ENCODE data around the gene HLX.

HLX gene

GRCh38 chr1:220886470-220887201 is 7.4 kb downstream of the HLX start:
- no peak overlapping the region for H3K27ac ChIP-seq
- H3K4me3 ChIP-seq (ENCODE audit: low read depth in 1 of 2, low read length in 1 of 2) = peak overlapping the region in 1 of 2 experiments; percentile 28
- H3K9me3 ChIP-seq = peaks cover 4% of the 10 kb centered on the region
- H3K27me3 ChIP-seq = peaks cover 56% of the 10 kb centered on the region
- H3K4me1 ChIP-seq (ENCODE audit: control insufficient read depth in 1 of 2, insufficient read depth in 1 of 2, low read depth in 1 of 2, low read length in 1 of 2) = peaks cover 63 to 67% of the 10 kb centered on the region in 2 experiments
- peaks cover 53% of the 10 kb centered on the region for H3K36me3 ChIP-seq
- TF ChIP-seq, protein P1, sequence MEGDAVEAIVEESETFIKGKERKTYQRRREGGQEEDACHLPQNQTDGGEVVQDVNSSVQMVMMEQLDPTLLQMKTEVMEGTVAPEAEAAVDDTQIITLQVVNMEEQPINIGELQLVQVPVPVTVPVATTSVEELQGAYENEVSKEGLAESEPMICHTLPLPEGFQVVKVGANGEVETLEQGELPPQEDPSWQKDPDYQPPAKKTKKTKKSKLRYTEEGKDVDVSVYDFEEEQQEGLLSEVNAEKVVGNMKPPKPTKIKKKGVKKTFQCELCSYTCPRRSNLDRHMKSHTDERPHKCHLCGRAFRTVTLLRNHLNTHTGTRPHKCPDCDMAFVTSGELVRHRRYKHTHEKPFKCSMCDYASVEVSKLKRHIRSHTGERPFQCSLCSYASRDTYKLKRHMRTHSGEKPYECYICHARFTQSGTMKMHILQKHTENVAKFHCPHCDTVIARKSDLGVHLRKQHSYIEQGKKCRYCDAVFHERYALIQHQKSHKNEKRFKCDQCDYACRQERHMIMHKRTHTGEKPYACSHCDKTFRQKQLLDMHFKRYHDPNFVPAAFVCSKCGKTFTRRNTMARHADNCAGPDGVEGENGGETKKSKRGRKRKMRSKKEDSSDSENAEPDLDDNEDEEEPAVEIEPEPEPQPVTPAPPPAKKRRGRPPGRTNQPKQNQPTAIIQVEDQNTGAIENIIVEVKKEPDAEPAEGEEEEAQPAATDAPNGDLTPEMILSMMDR (IDR thresholded peaks at IDR 0.05) = no peak

DNA sequence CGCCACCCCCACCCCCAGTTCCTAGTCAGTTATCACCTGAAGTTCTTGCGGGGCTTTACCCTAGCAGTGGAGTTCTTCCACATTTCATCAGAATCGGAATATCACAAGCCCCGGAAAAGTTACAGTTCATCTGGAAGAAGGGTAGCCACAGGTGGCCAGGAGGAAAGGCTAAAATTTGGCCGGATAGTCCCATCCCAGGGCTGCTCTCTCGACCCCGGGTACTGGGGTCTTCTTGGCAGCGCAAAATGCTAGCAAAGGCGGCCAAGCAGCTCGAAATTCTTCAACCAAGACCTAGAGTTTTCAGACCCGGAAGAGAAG is 7.9 kb downstream of the HLX start:
- TF ChIP-seq, protein P1 (IDR thresholded peaks at IDR 0.05) = no peak
- Histone ChIP-seq H3K4me1 (ENCODE audit: control insufficient read depth in 1 of 2, insufficient read depth in 1 of 2, low read depth in 1 of 2, low read length in 1 of 2) (peaks cover 63 to 67% of the 10 kb centered on the region in 2 experiments), H3K36me3 (peaks cover 48% of the 10 kb centered on the region), H3K27me3 (peaks cover 61% of the 10 kb centered on the region), H3K4me3 (ENCODE audit: low read depth in 1 of 2, low read length in 1 of 2) (peak overlapping the region in 1 of 2 experiments; percentile 28), H3K27ac (no peak overlapping the region), H3K9me3 (peaks cover 4% of the 10 kb centered on the region)

- no peak overlapping the region for H3K27ac ChIP-seq
- peaks cover 67% of the 10 kb centered on the region for H3K27me3 ChIP-seq
- peaks cover 63 to 66% of the 10 kb centered on the region in 2 experiments for H3K4me1 ChIP-seq (ENCODE audit: control insufficient read depth in 1 of 2, insufficient read depth in 1 of 2, low read depth in 1 of 2, low read length in 1 of 2)
- TF ChIP-seq, protein P1 (IDR thresholded peaks at IDR 0.05) = no peak
- peaks cover 42% of the 10 kb centered on the region for H3K36me3 ChIP-seq
- peak overlapping the region in 1 of 2 experiments; percentile 28 for H3K4me3 ChIP-seq (ENCODE audit: low read depth in 1 of 2, low read length in 1 of 2)
- peaks cover 4% of the 10 kb centered on the region for H3K9me3 ChIP-seq
These were observed 8.5 kb downstream of the HLX start for GRCh38 chr1:220887520-220888416.

DNA sequence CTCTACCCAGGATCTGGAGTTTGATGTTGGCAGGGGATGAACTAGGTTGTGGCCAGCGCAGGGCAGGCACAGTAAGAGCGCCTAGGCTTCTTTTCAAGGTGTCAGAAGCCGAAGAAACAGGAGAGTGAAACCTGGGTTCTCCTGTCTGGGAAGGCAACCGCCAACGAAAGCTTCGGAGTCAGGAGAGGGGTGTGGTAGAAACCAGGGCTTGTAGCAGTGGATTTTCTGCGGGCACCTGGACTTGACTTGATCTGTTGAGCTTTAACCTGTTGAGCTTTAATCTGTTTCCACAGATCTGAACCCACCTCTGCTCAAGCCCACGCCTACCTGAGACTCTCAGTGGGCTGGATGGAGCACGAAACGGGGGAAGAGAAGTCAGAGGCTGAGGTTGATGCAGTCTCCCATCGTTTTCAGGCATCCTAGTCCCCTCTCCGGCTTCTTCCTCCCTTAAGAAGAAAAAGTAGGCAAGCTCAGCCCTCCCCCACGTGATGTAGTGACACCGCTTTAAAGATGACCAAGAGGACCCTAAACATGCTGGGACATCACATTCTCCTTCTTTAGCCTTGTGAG is 9.3 kb downstream of the HLX start:
- Histone ChIP-seq H3K27me3 (peaks cover 74% of the 10 kb centered on the region), H3K27ac (no peak overlapping the region), H3K36me3 (peaks cover 34% of the 10 kb centered on the region), H3K9me3 (peaks cover 4% of the 10 kb centered on the region), H3K4me3 (ENCODE audit: low read depth in 1 of 2, low read length in 1 of 2) (no peak overlapping the region), H3K4me1 (ENCODE audit: control insufficient read depth in 1 of 2, insufficient read depth in 1 of 2, low read depth in 1 of 2, low read length in 1 of 2) (peaks cover 63 to 66% of the 10 kb centered on the region in 2 experiments)
- TF ChIP-seq, protein P1 (IDR thresholded peaks at IDR 0.05) = no peak

DNA sequence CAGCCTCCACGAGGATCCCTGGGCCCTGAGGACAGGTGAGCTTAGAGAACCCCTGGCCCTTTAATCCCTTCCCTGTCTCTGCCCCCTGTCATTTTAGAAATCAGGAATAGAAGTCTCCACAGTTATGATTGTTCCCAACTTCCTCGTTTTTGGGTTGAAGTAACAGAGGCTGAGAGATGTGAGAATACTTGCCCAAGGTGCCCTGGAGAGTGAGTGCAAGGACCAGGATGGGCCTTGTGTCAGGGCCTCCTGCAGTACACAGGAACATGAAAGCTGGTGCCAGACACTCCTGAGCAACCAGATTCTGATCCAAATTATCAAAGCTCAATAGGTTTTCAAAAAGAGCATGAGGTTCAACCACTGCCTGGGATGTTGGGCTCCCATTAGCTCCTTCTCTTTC is 10.1 kb downstream of the HLX start:
- Histone ChIP-seq H3K36me3 (peaks cover 26% of the 10 kb centered on the region), H3K4me1 (ENCODE audit: control insufficient read depth in 1 of 2, insufficient read depth in 1 of 2, low read depth in 1 of 2, low read length in 1 of 2) (peaks cover 66 to 72% of the 10 kb centered on the region in 2 experiments), H3K27me3 (peaks cover 83% of the 10 kb centered on the region), H3K4me3 (ENCODE audit: low read depth in 1 of 2, low read length in 1 of 2) (no peak overlapping the region), H3K27ac (no peak overlapping the region), H3K9me3 (peaks cover 4% of the 10 kb centered on the region)
- TF ChIP-seq, protein P1 (IDR thresholded peaks at IDR 0.05) = no peak
